ENCODE results near the gene OR1B1. TPM values are rescaled to one million over a fixed set of nuclear protein-coding genes. Genes with fewer than 3 reads are reported as not detected.
"Not testable (repeated sequence)": the region's sequence is repeated elsewhere in the genome, so short reads cannot be mapped to it uniquely, and the experiment has no call there.

OR1B1 gene
- total RNA-seq, 2 donors from 2014 or later = not detected

DNA sequence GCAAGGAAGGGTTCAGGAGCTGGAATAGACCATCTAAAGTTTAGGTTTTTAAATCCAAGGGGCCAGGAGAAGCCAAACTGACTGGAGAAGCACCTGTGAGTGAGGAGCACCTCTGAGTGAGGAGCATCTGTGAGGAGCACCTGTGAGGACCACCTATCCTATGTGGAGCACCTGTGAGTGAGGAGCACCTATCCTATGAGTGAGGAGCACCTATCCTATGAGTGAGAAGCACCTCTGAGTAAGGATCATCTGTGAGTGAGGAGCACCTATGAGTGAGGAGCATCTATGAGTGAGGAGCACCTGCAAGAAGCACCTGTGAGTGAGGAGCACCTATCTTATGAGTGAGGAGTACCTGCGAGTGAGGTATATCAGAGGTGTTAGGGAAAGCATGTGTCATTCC is 50.8 kb downstream of the OR1B1 start:
- no peak overlapping the region for H3K27ac ChIP-seq
- TF ChIP-seq, protein P1, sequence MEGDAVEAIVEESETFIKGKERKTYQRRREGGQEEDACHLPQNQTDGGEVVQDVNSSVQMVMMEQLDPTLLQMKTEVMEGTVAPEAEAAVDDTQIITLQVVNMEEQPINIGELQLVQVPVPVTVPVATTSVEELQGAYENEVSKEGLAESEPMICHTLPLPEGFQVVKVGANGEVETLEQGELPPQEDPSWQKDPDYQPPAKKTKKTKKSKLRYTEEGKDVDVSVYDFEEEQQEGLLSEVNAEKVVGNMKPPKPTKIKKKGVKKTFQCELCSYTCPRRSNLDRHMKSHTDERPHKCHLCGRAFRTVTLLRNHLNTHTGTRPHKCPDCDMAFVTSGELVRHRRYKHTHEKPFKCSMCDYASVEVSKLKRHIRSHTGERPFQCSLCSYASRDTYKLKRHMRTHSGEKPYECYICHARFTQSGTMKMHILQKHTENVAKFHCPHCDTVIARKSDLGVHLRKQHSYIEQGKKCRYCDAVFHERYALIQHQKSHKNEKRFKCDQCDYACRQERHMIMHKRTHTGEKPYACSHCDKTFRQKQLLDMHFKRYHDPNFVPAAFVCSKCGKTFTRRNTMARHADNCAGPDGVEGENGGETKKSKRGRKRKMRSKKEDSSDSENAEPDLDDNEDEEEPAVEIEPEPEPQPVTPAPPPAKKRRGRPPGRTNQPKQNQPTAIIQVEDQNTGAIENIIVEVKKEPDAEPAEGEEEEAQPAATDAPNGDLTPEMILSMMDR (IDR thresholded peaks at IDR 0.05) = no peak
- DNase-seq (ENCODE audit: low spot score) = no peak
- no peaks in the 10 kb centered on the region for H3K27me3 ChIP-seq (replicated peaks; ENCODE audit: insufficient read depth)
- no peaks in the 10 kb centered on the region for H3K36me3 ChIP-seq
- no peaks in the 10 kb centered on the region for H3K9me3 ChIP-seq
- H3K4me1 ChIP-seq (ENCODE audit: control insufficient read depth in 1 of 2, low read depth in 2 of 2) = no peaks in the 10 kb centered on the region
- no peak for ATAC-seq (ENCODE audit: insufficient number of reproducible peaks, low FRiP score, low read depth)
- H3K4me3 ChIP-seq = no peak overlapping the region

DNA sequence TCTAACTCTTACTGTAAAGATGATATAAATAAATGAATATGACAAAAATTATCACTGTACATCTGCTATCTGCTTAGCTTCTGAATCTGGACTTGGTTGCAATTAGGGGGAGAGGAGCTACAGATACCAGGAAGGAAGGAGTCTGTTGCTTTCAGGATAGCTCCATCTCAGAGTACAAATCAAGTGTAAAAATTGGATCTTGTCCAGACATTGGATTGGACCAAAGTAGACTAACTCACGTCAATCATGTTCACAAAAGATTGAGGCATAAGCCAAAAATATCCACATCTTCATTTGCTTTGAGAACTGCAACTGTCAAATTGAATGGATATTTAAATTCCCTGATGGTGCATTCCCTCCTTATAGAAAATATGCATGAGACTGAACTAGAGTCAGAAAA is 51.7 kb downstream of the OR1B1 start:
- Histone ChIP-seq H3K36me3 (no peaks in the 10 kb centered on the region), H3K27ac (no peak overlapping the region), H3K4me1 (ENCODE audit: control insufficient read depth in 1 of 2, low read depth in 2 of 2) (no peaks in the 10 kb centered on the region), H3K9me3 (no peaks in the 10 kb centered on the region), H3K4me3 (no peak overlapping the region), H3K27me3 (replicated peaks; ENCODE audit: insufficient read depth) (no peaks in the 10 kb centered on the region)
- TF ChIP-seq, protein P1 (IDR thresholded peaks at IDR 0.05) = no peak
- DNase-seq (ENCODE audit: low spot score) (no peak), ATAC-seq (ENCODE audit: insufficient number of reproducible peaks, low FRiP score, low read depth) (no peak)

- not testable (repeated sequence) for ATAC-seq (ENCODE audit: insufficient number of reproducible peaks, low FRiP score, low read depth); H3K9me3 ChIP-seq; H3K4me1 ChIP-seq (ENCODE audit: control insufficient read depth in 1 of 2, low read depth in 2 of 2); H3K36me3 ChIP-seq; DNase-seq (ENCODE audit: low spot score); H3K27ac ChIP-seq; H3K27me3 ChIP-seq (replicated peaks; ENCODE audit: insufficient read depth); H3K4me3 ChIP-seq
These were observed 74.1 kb downstream of the OR1B1 start, which contains the start of gene OR1L8 for GRCh38 chr9:122583284-122583683. Gene OR1L8 (minus strand): TSS chr9:122583384. CDS start chr9:122568477, 14,907 bp downstream.

DNA sequence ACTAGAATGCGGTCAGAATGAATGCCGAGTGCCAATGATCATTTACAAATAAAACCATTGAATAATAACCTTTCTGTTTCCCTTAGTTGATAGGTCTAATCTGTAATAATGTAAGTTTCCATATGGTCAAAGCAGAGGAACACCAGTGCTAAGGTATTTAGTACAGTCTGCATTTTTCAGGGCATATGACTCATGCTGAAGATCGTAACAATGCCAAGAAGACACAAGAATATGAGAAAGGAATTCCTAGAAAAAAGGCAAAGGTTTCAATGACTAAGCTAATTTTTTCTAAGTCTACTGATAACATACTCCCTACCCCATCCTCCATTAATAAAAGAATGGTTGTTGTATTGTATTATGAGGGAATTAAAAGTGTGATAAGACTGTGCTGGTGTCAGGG is 77.1 kb downstream of the OR1B1 start:
- no peaks in the 10 kb centered on the region for H3K4me1 ChIP-seq (ENCODE audit: control insufficient read depth in 1 of 2, low read depth in 2 of 2)
- H3K27ac ChIP-seq = no peak overlapping the region
- ATAC-seq (ENCODE audit: insufficient number of reproducible peaks, low FRiP score, low read depth) = no peak
- no peaks in the 10 kb centered on the region for H3K9me3 ChIP-seq
- no peak overlapping the region for H3K4me3 ChIP-seq
- DNase-seq (ENCODE audit: low spot score) = no peak
- TF ChIP-seq, protein P1 (IDR thresholded peaks at IDR 0.05) = no peak
- no peaks in the 10 kb centered on the region for H3K27me3 ChIP-seq (replicated peaks; ENCODE audit: insufficient read depth)
- H3K36me3 ChIP-seq = no peaks in the 10 kb centered on the region

- Histone ChIP-seq H3K9me3 (no peaks in the 10 kb centered on the region), H3K27me3 (replicated peaks; ENCODE audit: insufficient read depth) (no peaks in the 10 kb centered on the region), H3K36me3 (no peaks in the 10 kb centered on the region), H3K27ac (no peak overlapping the region), H3K4me3 (no peak overlapping the region), H3K4me1 (ENCODE audit: control insufficient read depth in 1 of 2, low read depth in 2 of 2) (no peaks in the 10 kb centered on the region)
- TF ChIP-seq, protein P1 (IDR thresholded peaks at IDR 0.05) = no peak
- ATAC-seq (ENCODE audit: insufficient number of reproducible peaks, low FRiP score, low read depth) = no peak
- no peak for DNase-seq (ENCODE audit: low spot score)
These were observed 77.6 kb downstream of the OR1B1 start for GRCh38 chr9:122579874-122580273.

Other genes starting within 250 kb of the OR1B1 start
- not detected for gene OR1J1, start 179.7 kb downstream of the OR1B1 start, total RNA-seq
- 1 to 10 TPM in 1 of 2 donors, not detected in 1; 3.2 TPM for gene OR1J2, start 146.8 kb downstream of the OR1B1 start, total RNA-seq
- gene OR1J4, start 138.5 kb downstream of the OR1B1 start, total RNA-seq = not detected
- not detected for gene OR1N1, start 130.3 kb downstream of the OR1B1 start, total RNA-seq
- gene OR1N2, start 104.5 kb downstream of the OR1B1 start, total RNA-seq = 1 to 10 TPM in 1 of 2 donors, not detected in 1; 1.1 TPM
- not detected for gene OR1L8, start 74.2 kb downstream of the OR1B1 start, total RNA-seq
- not detected for gene OR1Q1, start 42.9 kb downstream of the OR1B1 start, total RNA-seq
- gene OR1L1, start 4.1 kb upstream of the OR1B1 start, total RNA-seq = not detected
- not detected for gene OR1L3, start 17.5 kb upstream of the OR1B1 start, total RNA-seq
- not detected for gene OR1L4, start 66.4 kb upstream of the OR1B1 start, total RNA-seq
- gene OR1L6, start 84.7 kb upstream of the OR1B1 start, total RNA-seq = not detected
- not detected for gene OR5C1, start 131.3 kb upstream of the OR1B1 start, total RNA-seq
- gene OR1K1, start 142.5 kb upstream of the OR1B1 start, total RNA-seq = not detected
- gene PDCL, start 171.0 kb upstream of the OR1B1 start, total RNA-seq = 10 to 100 TPM; 20.0 to 22.2 TPM
- 10 to 100 TPM; 45.9 to 49.5 TPM for gene RC3H2, start 247.7 kb upstream of the OR1B1 start, total RNA-seq

All from thoracic aorta (tissue), 2 donors.